Prostate gland (tissue), 2 donors: ENCODE measurements around the gene FAM114A1.

ENCODE experiments used
- CTCF ChIP-seq, 4 experiments: fragments of 200-600 bp in 2 of 4; fragments of 450-650 bp in 2 of 4; sonication (generic) in 2 of 4; IDR thresholded peaks; 1 replicate in 3 of 4; 2 replicates in 1 of 4; pipeline ENCODE4 v1.5.1; 2016 to 2019; ENCODE audit warnings: antibody characterized with exemption in 4 of 4, mild to moderate bottlenecking in 2 of 4, moderate library complexity in 2 of 4
- POLR2A ChIP-seq: fragments of 450-650 bp; IDR thresholded peaks from one replicate; pipeline ENCODE4 v1.6.1; 2016; ENCODE audit warnings: antibody characterized with exemption, mild to moderate bottlenecking

DNA sequence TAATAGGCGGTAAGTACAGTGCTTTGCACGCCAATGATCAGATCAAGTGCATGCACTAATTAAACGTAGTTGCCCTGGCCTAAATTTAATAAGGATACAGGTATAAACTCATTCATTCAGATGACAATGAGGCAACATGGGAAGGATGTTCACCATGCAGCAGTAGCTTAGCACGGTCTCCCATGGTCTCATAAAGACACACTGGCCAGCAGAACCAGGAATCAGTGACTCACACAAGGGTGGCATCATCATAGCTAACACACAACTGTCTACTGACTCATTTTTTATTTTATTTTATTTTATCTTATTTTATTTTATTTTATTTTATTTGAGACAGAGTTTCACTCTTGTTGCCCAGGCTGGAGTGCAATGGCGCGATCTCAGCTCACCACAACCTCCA, 121.9 kb downstream of the FAM114A1 start:
- TF ChIP-seq POLR2A, result no peak
- no peak for TF ChIP-seq CTCF (IDR thresholded peaks at IDR 0.05)
